CD4-positive, alpha-beta T cell treated with Interleukin-6 at 100 ng/mL for 8 hours (primary cell): ENCODE data around the gene UNC80.

Experiments
- DNase-seq: peaks from one replicate; pipeline ENCODE4 v3.0.0-alpha.2; 2020; ENCODE audit warnings: mixed read lengths, low spot score

Gene UNC80

DNA sequence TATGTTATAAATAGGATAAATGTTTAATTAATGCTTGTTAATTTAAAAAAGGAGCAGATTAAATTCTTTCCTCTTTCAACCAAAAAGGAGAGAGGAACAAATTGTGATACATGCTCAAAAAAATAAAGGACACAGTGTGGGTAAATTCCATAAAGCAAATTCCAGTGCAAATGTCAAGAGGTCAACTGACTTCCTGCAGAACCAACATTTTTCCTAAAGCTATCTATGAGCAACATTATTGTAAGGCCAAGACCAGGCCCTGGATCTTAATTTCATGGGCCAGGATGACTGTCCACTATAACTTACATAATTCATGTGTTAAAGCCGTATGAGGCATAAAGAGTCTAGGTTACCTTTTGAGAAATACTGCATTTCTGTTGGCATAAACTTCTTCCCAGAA, 136.9 kb downstream of the UNC80 start:
- no peak for DNase-seq

DNA sequence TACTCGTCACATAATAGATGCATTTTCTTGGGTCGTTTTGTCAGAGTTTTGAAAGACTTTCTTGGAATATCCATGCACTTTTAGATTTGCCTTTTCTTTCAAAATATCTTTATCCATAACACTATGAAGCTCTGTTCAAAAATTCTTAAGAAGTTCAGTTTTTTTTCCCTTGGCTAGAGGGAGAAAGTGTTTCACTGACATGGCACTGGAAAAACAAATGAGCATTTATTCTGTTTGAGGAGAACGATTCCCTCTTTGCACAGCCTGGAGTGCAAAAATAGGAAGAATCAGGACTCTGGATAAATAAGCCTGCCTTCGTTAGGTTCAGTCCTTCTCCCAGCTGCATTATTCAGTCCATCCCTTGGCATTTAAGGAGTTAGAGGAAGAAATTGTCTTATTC, 139.9 kb downstream of the UNC80 start:
- no peak for DNase-seq

DNA sequence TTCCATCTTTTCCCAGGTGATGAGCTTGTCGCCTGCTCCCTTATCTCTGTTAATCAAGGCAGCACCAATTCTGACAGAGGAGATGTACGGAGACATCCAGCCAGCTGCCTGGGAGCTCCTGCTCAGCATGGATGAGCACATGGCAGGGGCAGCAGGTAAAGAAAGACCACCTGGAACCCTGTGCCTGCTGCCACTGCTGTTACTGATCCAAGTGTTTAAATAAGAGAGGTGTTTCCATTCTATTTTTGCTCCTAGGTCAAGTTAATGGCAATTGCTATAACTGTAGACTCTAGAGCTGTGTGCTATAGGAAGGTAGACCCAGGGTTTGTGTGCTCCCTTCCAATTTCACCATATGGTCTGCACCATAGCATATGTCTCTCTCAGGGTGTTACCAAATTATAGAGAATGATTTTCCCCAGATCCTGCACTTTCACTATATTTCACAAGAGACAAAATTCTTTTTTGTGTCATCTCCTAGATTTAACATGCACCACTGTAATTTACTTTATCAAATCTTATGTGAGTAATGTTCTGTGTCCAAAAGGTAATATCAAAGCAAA, 142.2 kb downstream of the UNC80 start:
- no peak for DNase-seq

DNA sequence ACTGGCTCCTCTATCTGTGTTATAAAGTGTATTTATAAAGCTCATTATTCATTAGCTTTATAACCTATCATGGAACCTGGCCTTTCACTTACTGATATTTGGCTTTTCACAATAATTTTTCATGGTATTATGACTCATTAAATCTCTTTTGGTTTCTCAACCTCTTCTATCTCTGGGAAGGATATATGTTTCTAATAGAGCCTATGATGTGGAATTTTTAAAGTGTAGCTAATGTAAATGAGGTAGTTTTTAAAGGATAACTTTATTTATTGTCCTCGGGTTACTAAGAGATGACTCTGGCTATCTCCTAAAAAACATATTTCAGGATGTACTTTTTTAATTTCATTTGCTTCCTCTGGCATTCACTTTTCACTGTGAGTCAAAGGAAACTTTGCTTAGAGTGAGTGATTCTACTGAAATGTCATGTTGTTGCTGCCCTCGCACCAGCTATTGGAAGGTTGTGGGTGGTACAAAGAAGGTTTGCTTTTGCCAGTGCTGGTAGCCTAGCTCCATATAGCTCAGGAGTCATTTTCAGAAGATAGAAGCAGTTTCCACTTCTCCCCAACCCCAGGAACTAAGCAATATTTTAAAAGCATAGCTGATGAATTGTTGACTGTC, 145.6 kb downstream of the UNC80 start:
- no peak for DNase-seq

DNA sequence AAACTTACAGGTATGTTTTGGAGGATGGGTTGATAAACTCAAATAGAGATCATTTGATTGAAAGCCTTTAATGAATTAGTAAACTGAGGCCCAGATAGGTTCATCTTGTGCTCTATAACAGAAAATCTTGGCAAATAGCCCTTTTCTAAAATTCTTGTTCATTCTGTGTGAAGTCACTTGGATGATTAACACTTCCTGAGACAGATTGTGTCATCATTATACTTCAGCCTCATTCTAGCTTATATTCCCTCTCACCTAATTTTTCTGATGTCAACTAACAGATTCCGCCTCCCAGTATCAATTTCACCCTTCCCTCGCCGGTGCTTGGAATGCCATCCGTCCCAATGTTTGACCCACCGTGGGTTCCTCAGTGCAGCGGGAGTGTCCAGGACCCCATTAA, 146.6 kb downstream of the UNC80 start:
- DNase-seq, result no peak

DNA sequence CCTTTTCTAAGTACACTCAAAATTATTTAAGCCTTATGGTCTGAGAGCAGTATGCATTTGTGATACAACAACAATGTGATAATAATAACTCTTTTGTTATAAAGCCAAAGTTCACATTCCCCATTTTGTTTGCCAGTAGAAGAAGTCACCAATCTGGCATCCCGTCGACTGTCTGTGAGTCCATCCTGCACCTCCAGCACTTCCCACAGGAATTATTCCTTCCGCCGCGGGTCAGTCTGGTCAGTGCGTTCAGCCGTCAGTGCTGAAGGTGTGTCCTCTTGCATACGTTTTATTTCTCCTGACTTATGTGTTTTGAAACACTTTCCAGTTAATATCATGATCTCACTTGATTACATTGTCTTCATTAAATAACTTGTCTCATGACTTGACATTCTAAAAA, 150.5 kb downstream of the UNC80 start:
- no peak for DNase-seq

DNA sequence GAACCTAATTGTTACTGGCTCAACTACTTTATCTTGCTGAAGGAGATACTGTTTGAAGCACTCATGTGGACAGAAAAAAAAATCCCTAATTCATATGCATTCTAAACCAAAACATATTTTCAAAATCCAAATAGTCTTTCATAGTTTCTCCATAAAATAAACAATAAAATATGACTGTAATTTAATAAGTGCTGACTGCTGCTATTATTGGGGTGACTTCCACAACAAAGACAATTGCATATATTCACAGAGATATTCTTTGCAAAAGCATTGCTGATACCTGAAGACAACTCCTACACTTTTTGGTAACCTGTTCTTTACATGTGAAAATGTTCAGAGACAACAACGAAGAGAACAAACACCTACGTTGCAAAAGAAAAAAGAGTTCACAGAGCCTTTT, 157.7 kb downstream of the UNC80 start:
- no peak for DNase-seq

DNA sequence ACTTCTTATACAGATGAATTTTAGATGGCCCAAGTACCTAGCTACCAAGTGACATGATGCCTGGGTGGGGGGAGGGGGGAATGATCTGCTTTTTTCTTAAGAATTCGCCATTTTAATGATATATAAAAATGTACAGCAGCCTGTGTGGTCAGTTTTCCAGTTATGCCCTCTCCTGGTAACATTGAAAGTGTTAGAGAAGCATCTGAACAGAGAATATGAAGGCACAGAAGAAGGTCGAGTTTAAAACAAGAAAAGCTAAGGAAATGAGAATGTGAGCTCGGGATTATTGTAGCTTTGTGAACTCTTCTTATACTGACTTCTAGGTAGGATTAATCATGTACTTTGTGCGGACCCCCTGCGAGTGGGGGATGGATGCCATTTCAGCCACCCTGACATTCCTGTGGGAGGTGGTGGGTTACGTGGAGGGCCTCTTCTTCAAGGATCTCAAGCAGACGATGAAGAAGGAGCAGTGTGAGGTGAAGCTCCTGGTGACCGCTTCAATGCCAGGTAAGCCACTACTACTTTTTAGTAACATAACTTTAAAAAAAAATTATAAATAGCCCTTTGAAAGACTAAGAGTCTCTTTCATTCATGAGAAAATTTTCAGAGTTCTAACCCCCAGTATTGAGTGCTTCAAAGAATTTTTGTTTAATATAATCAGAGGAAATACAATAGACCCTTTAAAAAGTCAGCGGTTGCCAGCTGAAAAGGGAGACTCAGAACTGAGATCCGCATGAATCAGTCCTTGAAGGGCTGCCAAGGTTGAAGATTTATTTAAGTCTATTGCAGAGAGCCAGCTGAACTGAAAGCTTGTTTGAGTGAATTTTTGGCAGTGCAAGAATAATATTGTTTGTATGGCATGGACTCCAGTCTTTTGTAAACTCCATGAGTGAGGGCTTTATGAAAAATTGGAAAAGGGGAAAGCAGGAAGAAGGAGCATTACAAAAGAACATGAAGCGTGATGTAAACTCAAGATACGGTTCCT, 162.2 kb downstream of the UNC80 start:
- DNase-seq, result no peak

DNA sequence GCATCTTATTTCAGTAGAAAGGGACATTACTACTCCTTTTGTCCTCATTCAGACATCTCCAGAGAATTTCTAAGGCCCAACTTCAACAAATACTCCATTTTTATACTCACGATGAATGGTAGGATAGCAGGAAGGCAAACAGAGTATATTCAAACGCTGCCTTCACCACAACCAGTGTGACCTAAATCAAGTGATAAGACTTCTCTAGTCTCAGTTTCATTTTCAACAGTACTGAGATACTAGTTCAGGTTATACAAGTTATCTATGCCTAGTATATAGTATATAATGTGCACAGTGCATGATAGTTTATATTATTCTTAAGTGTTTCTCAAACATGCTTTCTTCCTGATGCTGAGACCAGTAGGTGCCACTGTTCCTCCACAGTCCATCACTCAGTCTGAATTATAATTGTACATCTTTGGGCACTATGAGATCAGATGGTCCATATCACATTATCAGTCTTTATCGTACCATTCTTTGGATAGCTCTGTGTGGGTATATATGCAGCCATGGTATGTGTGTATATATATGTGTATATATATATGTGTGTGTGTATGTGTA, 164.6 kb downstream of the UNC80 start:
- no peak for DNase-seq

DNA sequence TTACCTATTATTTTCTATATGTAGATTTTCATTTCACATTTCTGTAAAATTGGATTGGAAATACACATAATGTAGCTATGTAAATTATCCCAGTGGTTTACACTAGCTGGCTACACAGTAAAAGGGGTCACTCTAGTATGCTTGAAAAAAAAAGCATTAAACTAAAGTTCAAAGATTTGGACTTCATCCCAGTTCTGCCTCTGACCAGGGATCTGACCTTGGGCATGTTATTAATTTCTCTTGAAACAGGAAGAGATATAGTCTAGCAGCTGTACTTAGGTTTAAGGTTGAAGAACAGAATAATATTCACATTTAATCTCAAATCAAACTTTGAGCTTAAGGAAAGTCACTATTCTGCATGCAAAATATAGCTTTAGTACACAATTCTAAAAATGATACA, 166.3 kb downstream of the UNC80 start:
- DNase-seq, result no peak

DNA sequence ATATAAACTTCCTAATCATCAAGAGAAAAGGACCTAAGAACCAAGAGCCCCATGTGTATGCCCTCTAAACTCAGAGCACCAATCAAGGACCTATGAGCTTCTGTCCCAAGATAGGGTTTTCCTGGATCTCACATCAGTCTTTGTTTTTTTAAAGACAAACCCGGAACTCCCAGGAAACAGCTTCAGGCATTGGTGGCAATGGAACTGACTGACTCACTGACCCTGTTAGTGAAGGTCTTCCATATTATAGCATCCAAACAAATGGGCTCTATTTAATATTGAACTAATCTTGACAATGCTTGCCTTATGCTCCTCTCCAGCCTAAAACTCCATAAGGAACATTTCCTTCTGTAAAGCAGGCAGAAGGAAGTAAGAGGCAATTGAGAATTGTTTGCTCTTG, 167.3 kb downstream of the UNC80 start:
- DNase-seq, result no peak

DNA sequence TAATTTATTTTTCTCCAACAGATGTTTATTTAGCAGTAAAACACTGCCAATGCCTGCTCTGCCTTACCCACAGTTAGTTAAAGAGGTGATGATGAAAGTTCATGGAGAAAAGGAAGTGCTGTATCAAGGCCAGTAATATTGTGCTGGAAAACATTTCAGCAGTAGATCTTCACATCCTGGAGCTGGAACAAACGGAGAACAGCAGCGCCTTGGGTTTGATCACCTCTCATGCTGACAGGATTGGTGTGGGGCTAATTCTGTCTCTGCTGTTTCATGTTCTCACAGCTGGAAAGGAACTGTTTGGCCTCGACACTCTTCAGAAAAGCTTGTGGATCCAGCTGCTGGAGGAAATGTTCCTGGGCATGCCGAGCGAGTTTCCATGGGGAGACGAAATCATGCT, 169.3 kb downstream of the UNC80 start:
- DNase-seq, result no peak

DNA sequence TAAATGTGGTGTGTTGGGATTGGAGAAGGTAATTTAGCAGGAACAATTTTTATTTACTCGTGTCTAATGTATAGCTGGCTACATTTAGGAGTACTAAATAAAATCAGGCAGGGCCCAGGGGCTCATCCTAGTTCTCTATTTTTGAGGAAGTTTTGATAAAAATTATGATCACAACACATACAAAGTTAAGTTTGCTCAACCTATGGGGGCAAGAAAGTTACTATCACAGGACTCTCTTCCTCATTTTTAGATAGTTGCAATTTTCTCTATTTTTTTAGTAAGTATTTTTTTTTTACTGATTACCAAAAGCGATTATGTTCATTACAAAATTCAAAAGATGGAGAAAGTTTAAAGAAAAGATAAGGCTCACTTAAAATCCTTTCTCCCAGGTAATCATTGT, 170.8 kb downstream of the UNC80 start:
- DNase-seq, result no peak

DNA sequence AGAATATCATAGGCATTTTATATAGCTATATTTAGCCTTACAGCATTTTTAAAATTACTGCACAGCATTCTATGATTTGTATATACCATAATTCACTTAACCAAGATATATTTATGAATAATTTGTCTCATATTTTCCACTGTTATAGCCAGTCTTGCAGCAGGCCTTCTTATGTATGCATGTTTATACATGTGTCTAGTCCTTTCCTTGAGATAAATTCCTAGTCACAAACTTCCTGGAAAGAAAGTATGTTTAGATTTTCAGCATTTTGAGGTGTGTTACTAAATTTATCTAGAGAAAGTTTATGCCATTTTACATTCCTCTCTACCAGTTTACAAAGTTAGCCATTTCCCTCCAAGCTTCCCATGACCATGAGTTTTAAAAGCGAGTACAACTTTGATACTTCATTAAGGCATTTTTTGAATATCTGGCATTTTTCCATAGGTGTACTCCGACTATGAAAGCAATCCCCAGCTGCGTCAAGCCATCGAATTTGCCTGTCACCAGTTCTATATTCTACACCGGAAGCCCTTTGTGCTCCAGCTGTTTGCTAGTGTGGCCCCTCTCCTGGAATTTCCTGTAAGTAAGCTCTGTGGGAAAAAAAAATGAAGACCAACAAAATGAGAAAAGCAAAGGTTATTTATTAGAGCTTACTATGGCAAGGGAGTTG, 171.4 kb downstream of the UNC80 start:
- DNase-seq, result no peak

DNA sequence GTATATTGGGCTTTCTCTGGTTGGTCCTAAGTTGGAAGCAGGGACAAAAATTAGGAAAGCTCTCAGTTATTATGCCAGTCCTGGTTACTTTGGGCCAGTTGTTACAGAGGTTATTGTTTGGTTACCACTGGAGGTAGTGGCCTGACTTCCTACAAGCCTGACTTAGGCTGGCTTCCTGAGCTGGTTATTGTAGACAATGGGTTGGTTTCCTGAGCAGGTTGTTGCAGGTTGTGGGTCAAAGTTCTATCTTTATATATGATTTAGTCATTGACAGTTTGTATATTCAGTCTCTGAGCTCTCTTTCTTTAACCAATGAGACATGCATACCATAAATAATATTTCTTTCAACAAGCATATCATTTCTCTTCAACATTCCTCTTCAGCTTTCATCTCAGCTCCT, 172.1 kb downstream of the UNC80 start:
- DNase-seq, result no peak

DNA sequence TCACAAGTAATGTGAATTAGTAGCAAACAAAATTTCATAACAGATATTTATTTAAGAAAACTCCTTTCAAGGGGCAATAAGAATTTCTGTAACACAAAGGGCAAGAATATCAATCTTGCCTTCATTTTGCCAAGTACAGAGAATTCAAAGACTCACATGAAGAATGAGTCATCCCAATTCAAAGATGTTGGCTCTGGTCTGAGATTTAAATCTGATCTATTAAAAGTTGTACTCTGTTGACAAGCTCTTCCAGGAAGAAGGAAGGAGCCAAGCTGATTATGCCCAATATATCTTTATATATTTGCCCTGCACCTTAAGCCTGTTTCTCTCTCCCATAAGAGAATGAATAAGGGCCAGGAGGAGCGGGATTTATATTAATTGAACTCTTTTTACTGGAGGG, 174.9 kb downstream of the UNC80 start:
- DNase-seq, result no peak

DNA sequence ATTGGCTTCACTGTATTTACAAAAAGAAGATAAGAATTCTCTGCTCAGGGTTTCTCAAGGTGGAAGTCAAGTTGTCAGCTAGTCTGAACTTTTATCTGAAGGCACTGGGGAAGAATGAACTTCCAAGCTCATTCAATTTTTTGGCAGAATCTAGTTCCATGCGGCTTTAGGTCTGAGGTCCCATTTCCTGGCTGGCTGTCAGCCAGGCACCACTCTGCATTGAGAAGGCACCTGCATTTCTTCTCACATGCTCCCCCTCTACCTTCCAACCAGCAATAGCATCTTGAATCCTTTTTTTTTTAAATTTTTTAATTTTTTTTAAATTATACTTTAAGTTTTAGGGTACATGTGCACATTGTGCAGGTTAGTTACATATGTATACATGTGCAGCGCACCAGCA, 184.6 kb downstream of the UNC80 start:
- DNase-seq, result no peak

DNA sequence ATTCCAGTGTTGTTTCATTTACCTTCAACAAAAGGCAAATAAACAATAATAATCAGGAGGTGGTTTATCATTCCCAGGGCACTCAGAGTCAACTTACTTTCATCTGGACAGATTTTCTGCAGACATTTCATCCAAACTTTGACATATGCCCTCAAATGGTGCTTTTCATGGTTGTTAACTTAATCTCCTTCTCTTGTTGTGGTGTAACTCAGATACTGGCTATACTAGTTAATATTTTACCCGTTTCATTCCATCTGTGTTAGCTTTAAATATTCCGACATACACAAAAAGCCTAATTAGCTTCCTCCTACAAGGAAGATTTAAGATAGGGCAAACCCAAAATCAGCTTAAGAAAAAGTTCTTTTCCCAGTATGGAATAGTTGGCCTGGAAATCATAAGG, 186.4 kb downstream of the UNC80 start:
- DNase-seq, result no peak

DNA sequence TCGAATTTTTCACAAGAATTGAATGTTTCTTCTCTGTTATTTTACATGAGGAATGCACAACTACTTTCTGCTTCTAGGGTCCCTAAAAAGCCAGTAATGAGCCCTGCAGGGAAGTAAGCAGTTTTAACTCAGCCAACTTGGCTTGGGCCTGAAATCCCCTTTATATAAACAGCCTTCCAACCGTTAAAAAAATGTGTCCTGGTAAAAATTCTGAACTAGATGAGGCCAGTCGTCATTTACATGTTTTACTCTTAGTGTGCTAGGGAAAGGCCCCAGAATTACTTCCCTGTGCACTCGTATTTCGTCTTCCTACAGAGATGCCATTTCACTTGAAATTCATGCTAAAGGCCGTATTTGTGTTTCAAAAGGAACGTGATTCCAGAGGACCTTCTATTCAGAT, 188.4 kb downstream of the UNC80 start:
- DNase-seq, result no peak

DNA sequence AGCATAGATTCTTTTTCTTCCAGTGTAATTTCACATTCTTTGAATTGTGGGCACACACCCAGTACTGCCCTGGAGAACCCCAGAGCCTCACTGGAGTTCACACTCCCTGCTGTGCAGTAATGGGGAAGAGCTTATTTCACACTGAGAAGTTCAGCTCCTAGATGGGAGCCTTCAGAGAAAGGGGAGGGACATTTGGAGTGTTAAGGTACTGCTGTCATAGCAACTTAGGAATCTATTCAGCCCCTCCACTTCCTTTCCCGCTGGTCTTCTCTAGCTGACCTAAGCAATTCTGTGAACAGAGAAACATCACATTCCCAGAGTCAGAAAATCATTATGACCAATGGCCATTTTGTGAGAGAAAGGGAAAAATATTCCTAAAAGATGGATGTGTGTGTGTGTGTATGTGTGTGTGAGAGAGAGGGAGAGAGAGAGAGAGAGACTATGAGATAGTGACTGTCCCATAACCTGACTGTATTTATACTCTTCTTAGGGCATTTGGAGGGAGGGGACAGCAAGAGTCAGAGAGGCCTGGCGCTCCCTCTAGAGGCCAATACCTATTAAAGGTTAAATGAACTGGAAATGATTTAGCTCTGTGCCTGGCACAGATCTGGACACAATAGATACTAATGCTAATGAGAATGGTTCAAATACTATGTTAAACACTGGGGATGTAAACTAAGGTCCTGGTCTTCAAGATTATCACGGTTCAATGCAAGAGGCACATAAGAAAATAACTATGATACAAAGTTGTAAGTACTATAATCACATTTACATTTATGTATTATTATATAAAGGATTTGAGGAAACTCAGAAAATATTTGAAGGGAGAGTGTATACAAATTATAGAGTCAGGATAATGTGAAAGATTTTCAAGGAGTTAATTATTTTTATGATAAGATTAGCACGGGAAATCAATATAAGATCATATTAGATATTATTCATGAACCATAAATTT, 189.3 kb downstream of the UNC80 start:
- DNase-seq, result peak; percentile 22

DNA sequence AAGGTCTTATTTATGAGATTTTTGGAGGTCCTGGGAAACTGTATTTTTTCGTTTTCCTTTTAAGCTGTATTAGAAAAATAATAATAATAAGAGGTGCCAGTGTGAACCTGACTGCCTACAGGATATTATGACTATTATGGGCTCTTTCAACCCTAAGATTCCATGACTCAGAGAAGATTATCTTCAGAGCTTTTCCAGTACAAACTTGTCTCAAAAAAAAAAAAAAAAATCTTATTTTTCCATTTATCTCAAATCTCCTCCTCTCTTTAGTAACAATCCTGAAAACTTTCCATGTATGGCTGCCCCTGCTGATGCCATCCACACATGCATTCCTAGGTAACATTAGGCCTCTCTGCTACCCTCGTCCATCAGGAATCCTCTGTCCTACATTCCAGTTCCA, 194.1 kb downstream of the UNC80 start:
- no peak for DNase-seq
